LNCAP (cell line): Measurements from ENCODE around the gene CIT.

ENCODE experiments used
- TF ChIP-seq, protein P1 (sequence below): fragments of 450-650 bp; IDR thresholded peaks from 2 replicates; pipeline ENCODE4 v1.5.1; 2017; ENCODE audit warnings: mild to moderate bottlenecking

Gene CIT

GRCh38 chr12:119692997-119693396 lies 184.1 kb downstream of the CIT start:
- TF ChIP-seq, protein P1, sequence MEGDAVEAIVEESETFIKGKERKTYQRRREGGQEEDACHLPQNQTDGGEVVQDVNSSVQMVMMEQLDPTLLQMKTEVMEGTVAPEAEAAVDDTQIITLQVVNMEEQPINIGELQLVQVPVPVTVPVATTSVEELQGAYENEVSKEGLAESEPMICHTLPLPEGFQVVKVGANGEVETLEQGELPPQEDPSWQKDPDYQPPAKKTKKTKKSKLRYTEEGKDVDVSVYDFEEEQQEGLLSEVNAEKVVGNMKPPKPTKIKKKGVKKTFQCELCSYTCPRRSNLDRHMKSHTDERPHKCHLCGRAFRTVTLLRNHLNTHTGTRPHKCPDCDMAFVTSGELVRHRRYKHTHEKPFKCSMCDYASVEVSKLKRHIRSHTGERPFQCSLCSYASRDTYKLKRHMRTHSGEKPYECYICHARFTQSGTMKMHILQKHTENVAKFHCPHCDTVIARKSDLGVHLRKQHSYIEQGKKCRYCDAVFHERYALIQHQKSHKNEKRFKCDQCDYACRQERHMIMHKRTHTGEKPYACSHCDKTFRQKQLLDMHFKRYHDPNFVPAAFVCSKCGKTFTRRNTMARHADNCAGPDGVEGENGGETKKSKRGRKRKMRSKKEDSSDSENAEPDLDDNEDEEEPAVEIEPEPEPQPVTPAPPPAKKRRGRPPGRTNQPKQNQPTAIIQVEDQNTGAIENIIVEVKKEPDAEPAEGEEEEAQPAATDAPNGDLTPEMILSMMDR = no peak

GRCh38 chr12:119692410-119692809 lies 184.7 kb downstream of the CIT start:
- TF ChIP-seq, protein P1 = no peak

GRCh38 chr12:119691202-119691810 lies 185.8 kb downstream of the CIT start:
- TF ChIP-seq, protein P1 = no peak

GRCh38 chr12:119689935-119690500 lies 187.1 kb downstream of the CIT start:
- TF ChIP-seq, protein P1 = no peak

DNA sequence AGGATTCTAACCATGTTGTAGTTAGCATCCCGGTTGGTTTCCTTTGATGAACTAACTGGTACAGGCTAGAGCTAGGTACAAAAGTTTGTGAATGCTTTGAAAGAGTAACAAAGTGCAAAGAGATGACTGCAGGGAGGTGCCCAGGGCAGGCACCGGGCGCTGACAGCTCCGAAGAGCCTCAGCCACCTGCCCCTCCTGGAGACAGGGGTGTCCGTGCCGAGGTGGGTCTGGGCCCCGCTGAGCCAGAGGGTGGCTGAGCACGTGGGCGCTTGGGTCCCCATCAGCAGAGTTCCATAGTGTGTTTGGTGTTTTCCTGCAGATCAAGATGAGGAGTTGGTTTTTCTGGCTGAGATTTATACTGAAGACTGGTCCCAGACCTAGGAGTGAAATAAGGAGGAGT lies 189.2 kb downstream of the CIT start:
- TF ChIP-seq, protein P1 = no peak

GRCh38 chr12:119687406-119687805 lies 189.7 kb downstream of the CIT start:
- TF ChIP-seq, protein P1 = no peak

GRCh38 chr12:119686776-119687175 lies 190.3 kb downstream of the CIT start:
- TF ChIP-seq, protein P1 = no peak

DNA sequence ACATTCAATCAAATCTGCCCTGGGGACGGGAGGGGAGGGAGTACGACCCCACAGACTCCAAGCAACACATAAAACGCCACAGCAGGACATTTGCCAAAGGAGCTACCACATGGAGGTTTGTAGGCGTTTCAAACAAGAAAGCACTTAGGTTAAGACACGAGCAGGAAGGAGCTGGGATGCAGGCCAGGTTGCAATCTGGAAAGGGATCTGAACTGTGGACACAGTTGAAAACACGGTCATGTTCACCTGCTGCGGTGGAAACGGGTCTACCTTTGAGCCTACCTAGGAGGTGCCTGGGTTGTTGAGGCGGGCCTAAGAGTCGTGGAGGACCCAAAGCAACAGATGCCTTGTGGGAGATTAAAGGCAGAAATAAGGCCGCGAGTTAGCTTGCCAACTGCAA lies 190.8 kb downstream of the CIT start:
- TF ChIP-seq, protein P1 = no peak
